ENCODE measurements around the gene CGA.
"Not testable (repeated sequence)": the region's sequence is repeated elsewhere in the genome, so short reads cannot be mapped to it uniquely, and the experiment has no call there.

DNA sequence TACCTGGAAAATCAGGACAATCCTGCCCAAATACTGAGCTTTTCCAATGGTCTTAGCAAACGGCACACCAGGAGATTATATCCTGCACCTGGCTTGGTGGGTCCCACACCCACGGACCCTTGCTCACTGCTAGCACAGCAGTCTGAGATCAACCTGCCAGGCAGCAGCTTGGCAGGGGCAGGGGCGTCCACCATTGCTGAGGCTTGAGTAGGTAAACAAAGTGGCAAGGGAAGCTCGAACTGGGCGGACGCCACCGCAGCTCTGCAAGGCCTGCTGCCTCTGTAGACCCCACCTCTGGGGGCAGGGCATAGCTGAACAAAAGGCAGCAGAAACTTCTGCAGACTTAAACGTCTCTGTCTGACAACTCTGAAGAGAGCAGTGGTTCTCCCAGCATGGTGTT is 45.0 kb upstream of the CGA start:
- not testable (repeated sequence) for TF ChIP-seq POLR2AphosphoS5, CTCF, POLR2A (IDR thresholded peaks at IDR 0.05)
